Anterior cingulate cortex (tissue), 58 donors: Measurements from ENCODE around the gene PSME3.
"Not testable (repeated sequence)": the region's sequence is repeated elsewhere in the genome, so short reads cannot be mapped to it uniquely, and the experiment has no call there.

ENCODE experiments used
- DNase-seq, 58 donors: peaks; one replicate each; lab custom pipeline; 2025; lab: John Stamatoyannopoulos, UW

Gene PSME3

GRCh38 chr17:42849031-42849430, 15.8 kb downstream of the PSME3 start:
- DNase-seq, result no peak

DNA sequence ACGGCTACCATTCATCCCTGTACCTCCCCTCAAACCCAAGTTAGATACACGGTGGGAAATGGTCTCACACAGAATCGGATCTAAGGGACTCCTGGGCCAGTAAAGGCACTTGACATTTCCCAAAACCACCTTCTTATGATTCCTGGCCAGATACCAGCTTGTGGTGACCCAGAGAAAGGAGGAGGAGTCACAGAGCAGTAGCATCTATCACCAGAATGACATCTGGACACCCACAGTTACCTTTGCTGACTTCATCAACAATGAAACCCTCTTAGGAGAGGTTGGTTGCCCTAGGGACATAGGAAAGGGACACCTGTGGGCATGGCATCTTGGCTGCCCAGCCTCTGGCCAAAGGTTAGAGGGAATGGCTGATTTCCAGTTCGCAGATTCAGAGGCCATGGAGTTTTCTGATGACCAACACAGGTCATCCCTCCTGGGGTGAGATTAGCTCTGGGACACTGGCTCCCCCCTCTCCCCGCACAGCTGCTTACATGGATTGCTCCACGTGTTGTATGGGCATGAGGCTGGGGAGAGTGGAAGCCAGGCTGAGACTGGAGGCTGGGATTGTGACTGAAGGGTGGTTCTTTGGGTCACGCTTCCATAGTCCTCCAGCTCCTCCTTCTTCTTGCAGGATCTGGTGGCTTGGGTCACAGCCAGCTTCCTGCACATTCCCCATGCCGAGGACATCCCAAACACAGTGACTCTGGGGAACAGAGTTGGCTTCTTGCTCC, 16.4 kb downstream of the PSME3 start:
- DNase-seq, result no peak

DNA sequence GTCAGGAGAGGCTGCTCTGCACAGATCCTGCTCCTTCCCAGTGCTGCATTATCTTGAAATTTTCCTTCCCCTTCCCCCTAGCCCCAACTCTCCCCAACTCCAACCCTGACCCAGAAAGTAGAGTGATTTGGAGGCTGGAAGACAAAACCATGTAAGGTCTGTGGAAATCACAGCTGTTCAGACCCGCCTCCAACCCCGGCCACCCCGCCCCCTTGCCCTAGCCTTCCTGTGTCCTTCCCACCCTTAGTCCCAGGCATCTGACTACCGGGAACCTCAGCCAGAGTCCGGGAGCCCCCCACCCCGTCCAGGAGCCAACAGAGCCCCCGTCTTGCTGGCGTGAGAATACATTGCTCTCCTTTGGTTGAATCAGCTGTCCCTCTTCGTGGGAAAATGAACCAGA, 17.8 kb downstream of the PSME3 start, which contains the start of gene AOC3:
AOC3 (plus strand) TSS at position 246 of the 400 bp plus-strand sequence; CDS start at position 391, 145 bp downstream.
- no peak for DNase-seq

- not testable (repeated sequence) for DNase-seq
Observed at GRCh38 chr17:42851371-42852240, 18.4 kb downstream of the PSME3 start.

DNA sequence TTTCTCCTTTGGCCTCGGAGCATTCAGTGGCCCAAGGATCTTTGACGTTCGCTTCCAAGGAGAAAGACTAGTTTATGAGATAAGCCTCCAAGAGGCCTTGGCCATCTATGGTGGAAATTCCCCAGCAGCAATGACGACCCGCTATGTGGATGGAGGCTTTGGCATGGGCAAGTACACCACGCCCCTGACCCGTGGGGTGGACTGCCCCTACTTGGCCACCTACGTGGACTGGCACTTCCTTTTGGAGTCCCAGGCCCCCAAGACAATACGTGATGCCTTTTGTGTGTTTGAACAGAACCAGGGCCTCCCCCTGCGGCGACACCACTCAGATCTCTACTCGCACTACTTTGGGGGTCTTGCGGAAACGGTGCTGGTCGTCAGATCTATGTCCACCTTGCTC, 19.2 kb downstream of the PSME3 start:
- DNase-seq, result no peak

- no peak for DNase-seq
Observed at GRCh38 chr17:42853004-42853403, 19.8 kb downstream of the PSME3 start.

DNA sequence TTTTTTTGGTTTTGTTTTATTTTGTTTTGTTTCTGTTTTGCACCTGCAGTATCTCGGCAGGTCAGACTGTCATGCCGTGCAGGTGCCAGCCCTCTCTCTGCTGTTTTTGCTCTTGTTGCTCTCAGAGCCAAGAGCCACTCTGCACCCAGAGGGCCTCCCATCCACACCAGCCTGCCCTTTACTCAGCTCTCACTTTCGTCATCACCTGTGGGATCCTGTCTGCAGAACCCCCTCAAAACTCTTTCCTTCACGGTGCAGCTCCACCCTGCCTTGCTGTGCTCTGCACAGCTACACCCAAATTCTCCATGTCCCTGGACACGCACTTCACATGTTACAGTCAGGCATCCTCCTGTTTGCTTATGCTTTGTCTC, 20.4 kb downstream of the PSME3 start:
- DNase-seq, result no peak

DNA sequence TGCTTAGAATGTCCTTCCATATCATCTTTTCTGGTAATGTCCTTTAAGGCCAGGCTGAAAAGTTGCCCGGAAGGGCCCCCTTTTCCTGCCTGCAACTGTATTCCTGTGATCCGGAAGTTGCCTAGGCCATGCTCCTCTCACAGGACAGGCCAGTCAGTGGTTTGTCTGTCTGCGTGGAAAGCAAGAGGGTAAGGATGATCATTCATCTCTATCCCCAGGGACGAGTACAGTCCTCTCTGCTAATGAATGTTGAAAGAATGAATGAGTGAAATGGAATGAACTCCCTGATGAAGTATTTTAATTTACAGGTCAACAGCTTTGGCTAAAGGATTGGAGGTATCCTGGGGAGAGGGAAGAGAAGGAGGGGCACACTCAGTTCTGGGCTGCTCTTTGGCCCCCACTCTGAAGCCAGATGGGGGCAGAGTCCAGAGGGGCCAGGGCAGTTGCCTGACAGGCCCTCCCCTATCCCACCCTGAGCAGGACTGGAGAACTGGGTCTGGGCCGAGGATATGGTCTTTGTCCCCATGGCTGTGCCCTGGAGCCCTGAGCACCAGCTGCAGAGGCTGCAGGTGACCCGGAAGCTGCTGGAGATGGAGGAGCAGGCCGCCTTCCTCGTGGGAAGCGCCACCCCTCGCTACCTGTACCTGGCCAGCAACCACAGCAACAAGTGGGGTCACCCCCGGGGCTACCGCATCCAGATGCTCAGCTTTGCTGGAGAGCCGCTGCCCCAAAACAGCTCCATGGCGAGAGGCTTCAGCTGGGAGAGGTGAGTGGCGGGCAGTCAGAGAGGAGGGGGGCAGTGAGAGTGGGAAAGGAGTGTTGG, 21.0 kb downstream of the PSME3 start:
- no peak for DNase-seq

DNA sequence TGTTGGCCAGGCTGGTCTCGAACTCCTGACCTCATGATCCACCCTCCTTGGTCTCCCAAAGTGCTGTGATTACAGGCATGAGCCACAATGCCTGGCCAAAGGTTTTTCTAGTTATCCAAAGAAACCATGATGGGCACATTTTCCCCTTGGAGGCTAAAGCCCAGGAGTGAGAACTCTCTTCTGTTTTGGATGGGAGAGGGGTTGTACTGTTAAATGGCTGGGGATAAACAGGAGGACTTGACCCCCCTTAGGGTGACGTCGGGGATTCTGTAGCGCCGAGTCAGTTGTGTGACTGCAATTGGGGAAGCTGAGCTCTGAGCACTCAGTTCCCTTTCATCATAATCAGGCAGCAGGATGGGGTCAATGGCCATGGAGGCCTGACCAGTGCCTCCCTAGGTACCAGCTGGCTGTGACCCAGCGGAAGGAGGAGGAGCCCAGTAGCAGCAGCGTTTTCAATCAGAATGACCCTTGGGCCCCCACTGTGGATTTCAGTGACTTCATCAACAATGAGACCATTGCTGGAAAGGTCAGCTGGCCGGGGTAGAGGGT, 21.9 kb downstream of the PSME3 start:
- DNase-seq, result no peak

DNA sequence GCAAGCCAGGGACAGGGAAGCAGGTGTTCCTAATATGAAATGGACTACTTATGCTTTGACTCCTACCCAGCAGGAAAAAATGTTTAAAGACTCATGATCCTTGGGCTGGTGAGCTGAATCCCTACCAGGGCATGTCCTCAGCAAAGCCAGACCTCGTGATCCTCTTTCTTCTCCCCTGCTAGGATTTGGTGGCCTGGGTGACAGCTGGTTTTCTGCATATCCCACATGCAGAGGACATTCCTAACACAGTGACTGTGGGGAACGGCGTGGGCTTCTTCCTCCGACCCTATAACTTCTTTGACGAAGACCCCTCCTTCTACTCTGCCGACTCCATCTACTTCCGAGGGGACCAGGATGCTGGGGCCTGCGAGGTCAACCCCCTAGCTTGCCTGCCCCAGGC, 22.9 kb downstream of the PSME3 start:
- DNase-seq, result not testable (repeated sequence)

DNA sequence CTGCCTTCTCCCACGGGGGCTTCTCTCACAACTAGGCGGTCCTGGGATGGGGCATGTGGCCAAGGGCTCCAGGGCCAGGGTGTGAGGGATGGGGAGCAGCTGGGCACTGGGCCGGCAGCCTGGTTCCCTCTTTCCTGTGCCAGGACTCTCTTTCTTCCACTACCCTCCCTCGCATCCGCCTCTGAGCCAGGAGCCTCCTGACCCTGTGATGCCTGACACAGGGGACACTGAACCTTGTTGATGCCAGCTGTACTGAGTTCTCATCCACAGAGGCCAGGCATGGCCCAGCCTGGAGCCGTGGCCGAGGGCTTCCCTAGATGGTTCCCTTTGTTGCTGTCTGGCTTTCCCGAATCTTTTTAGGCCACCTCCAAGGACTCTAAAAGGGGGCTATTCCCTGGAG, 23.3 kb downstream of the PSME3 start:
- DNase-seq, result not testable (repeated sequence)

GRCh38 chr17:42857389-42857788, 24.2 kb downstream of the PSME3 start:
- DNase-seq, result no peak

DNA sequence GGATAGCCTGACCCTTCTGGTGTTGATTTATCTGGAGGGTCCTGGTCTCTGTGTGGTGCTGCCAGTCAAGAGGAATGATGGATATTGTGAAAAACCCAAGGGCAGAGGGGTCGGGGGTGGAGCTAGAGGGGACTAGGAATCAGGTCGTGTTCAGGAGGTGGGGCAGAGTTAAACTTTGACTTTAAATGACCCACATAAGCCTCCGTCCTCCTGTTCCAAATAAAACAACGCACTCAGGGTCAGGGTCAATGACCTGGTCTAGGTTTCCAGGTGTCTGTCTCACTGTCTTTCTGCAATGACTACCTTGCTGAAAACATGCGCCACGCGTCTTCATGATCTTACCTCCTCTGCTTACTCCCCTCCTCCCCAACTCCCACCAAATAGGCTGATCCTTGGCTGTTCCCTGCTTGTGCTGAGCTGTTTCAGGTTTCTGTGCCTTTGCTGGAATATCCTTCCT, 32.5 kb downstream of the PSME3 start:
- no peak for DNase-seq

DNA sequence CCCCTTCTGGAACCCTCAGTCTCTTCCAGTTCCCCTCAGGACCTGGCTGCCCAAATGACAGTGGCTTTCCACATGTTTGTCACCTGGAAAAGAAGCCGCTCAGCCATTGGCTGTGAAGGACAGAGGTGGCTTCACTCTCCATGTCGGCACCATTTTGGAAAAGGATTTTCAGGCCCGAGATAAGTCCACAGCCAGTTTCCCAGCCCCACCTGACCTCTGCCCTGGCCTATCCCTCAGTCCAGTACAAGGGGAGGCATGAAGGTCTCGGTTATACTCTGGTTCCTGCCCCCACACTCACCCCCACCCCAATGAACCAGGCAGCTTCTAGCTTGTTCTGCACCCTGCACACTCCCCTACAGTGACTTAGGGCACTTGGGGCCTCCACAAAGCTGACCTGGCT, 33.0 kb downstream of the PSME3 start:
- DNase-seq, result no peak

- no peak for DNase-seq
Observed at GRCh38 chr17:42866631-42867575, 33.7 kb downstream of the PSME3 start.

GRCh38 chr17:42867694-42868261, 34.6 kb downstream of the PSME3 start:
- DNase-seq, result not testable (repeated sequence)

GRCh38 chr17:42868338-42868737, 35.1 kb downstream of the PSME3 start:
- no peak for DNase-seq

- DNase-seq, result no peak
Observed at GRCh38 chr17:42871647-42872046, 38.5 kb downstream of the PSME3 start.
